Smooth muscle cell (in vitro differentiated cells): ENCODE results near the gene AEBP2. TPM values are rescaled to one million over a fixed set of nuclear protein-coding genes. Genes with fewer than 3 reads are reported as not detected.

Source experiments
- DNase-seq: peaks from one replicate; lab custom pipeline; 2025; ENCODE audit not compliant: unreplicated experiment; lab: John Stamatoyannopoulos, UW
- H2AFZ ChIP-seq: fragments of 200-600 bp; sonication (generic); 2 replicates; pipeline ENCODE4 v1.6.0; 2016; ENCODE audit warnings: antibody characterized with exemption, low read depth, mild to moderate bottlenecking
- H3F3A ChIP-seq: fragments of 200-600 bp; sonication (generic); 2 replicates; pipeline ENCODE4 v1.6.0; 2017; ENCODE audit warnings: antibody characterized with exemption, low read depth
- H3K27ac ChIP-seq: fragments of 200-600 bp; sonication (generic); 2 replicates; pipeline ENCODE4 v1.5.1; 2016; ENCODE audit warnings: low read depth, mild to moderate bottlenecking
- H3K27me3 ChIP-seq: fragments of 200-600 bp; sonication (generic); 2 replicates; pipeline ENCODE4 v1.6.1; 2016; ENCODE audit warnings: low read depth, mild to moderate bottlenecking
- H3K36me3 ChIP-seq: fragments of 200-600 bp; sonication (generic); 2 replicates; pipeline ENCODE4 v1.5.1; 2016; ENCODE audit warnings: low read depth
- H3K4me1 ChIP-seq: fragments of 200-600 bp; sonication (generic); 2 replicates; pipeline ENCODE4 v1.5.1; 2016; ENCODE audit warnings: low read depth
- H3K4me2 ChIP-seq: fragments of 200-600 bp; sonication (generic); 2 replicates; pipeline ENCODE4 v1.6.0; 2016; ENCODE audit warnings: mild to moderate bottlenecking
- H3K4me3 ChIP-seq: fragments of 200-600 bp; sonication (generic); 2 replicates; pipeline ENCODE4 v1.5.1; 2016; ENCODE audit warnings: mild to moderate bottlenecking
- H3K79me2 ChIP-seq: fragments of 200-600 bp; sonication (generic); 2 replicates; pipeline ENCODE4 v1.6.0; 2016; ENCODE audit warnings: low read depth, mild to moderate bottlenecking
- H3K9ac ChIP-seq: fragments of 200-600 bp; sonication (generic); 2 replicates; pipeline ENCODE4 v1.6.0; 2016; ENCODE audit warnings: low read depth
- H3K9me3 ChIP-seq: fragments of 200-600 bp; sonication (generic); replicated peaks from 2 replicates; pipeline ENCODE4 v1.5.1; 2016; ENCODE audit warnings: low read depth
- H4K20me1 ChIP-seq: fragments of 200-600 bp; sonication (generic); 2 replicates; pipeline ENCODE4 v1.6.0; 2016; ENCODE audit warnings: low read depth
- WGBS: methylation state at CpG from one replicate; pipeline ENCODE4 v1.1.7; 2016; ENCODE audit warnings: low lambda C conversion rate; 5-methylcytosine and 5-hydroxymethylcytosine counted together
- polyA plus RNA-seq: library from polyadenylated mRNA; unstranded; fragments of >200 nt; fragmentation: Nextera tagmentation; extraction: Ambion mirVana; gene quantifications from 2 replicates; pipeline ENCODE4 v1.2.1, GENCODE V29; 2016
- total RNA-seq: library from RNA; depleted of rRNA; stranded (reverse); fragments of >200 nt; gene quantifications from 2 replicates; pipeline ENCODE4 v1.2.3, GENCODE V29; 2014
- TF ChIP-seq, protein P1 (sequence below): fragments of 200-600 bp; sonication (generic); IDR thresholded peaks from 2 replicates; pipeline ENCODE4 v1.5.1; 2017; ENCODE audit warnings: borderline replicate concordance, mild to moderate bottlenecking, antibody characterized with exemption; ENCODE audit not compliant: insufficient read depth, poor library complexity, severe bottlenecking

The AEBP2 gene
- total and polyA plus RNA-seq, 2 experiments from 2014 or later = 7.6 to 24.5 TPM

DNA sequence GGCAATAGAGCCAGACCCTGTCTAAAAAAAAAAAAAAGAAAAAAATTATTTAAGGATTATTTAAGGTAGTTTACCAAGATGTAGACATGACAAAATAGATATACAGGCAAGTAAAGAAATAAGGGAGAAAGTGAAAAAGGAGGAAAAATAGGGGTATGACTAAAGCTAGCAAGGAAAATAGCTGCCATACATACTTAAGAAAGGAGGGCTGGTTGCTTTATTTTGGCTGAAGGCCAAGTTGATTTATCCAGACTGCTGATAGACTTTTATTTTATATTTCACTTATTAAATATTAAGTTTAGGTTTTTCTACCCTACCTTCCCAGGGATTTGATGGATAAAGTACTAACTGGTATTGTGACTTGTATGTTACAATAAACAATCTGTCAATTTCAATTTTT is 8.3 kb upstream of the AEBP2 start:
- H3K36me3 ChIP-seq = no peaks in the 10 kb centered on the region
- H3K27me3 ChIP-seq = no peaks in the 10 kb centered on the region
- H3K4me2 ChIP-seq = no peak overlapping the region
- H3K27ac ChIP-seq = peak overlapping the region; percentile 99
- no peaks in the 10 kb centered on the region for H3K79me2 ChIP-seq
- no peak for DNase-seq
- H4K20me1 ChIP-seq = no peaks in the 10 kb centered on the region
- H2AFZ ChIP-seq = no peak overlapping the region
- peak overlapping the region; percentile 97 for H3K9ac ChIP-seq
- no peaks in the 10 kb centered on the region for H3F3A ChIP-seq
- TF ChIP-seq, protein P1, sequence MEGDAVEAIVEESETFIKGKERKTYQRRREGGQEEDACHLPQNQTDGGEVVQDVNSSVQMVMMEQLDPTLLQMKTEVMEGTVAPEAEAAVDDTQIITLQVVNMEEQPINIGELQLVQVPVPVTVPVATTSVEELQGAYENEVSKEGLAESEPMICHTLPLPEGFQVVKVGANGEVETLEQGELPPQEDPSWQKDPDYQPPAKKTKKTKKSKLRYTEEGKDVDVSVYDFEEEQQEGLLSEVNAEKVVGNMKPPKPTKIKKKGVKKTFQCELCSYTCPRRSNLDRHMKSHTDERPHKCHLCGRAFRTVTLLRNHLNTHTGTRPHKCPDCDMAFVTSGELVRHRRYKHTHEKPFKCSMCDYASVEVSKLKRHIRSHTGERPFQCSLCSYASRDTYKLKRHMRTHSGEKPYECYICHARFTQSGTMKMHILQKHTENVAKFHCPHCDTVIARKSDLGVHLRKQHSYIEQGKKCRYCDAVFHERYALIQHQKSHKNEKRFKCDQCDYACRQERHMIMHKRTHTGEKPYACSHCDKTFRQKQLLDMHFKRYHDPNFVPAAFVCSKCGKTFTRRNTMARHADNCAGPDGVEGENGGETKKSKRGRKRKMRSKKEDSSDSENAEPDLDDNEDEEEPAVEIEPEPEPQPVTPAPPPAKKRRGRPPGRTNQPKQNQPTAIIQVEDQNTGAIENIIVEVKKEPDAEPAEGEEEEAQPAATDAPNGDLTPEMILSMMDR = no peak
- H3K9me3 ChIP-seq = no peaks in the 10 kb centered on the region
- H3K4me3 ChIP-seq = no peak overlapping the region
- peaks cover 10% of the 10 kb centered on the region for H3K4me1 ChIP-seq

DNA sequence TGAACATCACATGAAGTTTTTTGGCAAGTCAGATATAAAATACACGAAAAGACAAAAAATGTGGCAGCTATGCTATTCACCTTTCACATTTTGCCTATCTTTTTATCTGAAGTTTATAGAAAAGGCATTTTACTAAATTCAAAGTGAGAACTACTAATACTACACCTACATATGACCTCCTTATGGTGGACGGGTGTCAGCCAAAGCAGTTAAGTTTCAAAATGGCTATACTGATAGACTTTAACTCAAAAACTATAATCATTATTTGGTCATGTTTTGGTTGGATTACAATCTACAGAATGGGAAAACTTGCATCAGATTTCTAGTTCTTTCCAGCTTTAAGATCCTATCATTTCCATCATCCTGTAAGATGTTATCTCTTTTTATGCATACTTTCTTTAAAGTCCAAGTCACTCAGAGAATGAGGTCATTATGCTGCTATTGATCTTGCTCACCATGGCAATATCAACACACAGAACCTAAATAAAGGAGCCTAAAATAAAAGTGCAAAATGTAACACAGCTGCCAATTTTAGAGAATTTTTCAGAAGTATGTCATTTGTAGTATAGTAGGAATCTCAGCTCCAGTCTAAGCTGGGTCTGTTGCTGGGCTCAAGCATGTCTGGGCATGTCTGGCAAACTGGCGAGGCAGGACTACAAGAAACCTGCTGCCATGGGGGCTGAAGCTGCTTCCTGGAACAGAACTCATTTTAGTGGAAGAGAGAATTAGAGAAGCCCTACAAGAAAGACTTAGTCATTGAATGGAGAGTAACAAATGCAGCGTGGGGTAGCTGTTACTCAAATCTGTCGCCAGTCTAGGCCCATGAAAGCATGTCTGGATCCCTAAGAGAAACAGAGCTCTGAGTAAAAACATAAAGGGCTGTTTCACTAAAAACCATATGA is 7.6 kb upstream of the AEBP2 start:
- no peak for DNase-seq
- WGBS = 50% methylated on average over 5 of the region's 5 CpGs
- H3K9ac ChIP-seq = peak overlapping the region; percentile 97

DNA sequence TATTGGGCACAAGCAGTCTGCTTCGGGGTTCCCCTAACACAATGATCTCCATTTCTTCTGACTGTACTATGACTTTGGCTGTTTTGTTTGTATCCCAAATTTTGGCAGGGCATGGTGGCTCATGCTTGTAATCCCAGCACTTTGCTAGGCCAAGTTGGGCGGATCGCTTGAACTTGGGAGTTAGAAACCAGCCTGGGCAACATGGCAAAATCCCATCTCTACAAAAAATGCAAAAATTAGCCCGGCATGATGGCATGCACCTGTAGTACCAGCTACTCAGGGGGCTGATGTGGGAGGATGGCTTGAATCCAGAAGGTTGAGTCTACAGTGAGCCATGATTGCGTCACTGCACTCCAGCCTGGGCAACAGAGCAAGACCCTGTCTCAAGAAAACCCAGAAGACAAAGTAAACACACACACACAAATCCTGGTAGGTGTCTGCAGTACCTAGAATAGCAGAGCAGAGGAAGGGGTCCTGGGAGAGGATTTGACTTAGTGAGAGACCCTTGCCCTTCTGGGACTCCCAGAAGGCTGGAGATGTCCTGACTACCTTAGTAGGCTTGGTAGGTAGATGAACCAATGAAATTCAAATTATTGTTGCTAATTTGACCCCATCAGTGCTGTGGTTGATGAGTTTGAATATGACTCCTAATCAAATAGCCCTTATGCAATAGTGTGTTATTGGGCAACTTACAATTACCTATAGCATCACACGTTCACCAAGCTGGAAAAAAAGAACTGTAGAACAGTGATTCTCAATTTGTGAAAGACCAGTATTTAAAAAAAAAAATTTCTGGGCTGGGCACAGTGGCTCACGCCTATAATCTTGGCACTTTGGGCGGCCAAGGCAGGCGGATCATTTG is 6.8 kb upstream of the AEBP2 start:
- Histone ChIP-seq H3F3A (no peaks in the 10 kb centered on the region), H3K4me3 (no peak overlapping the region), H3K9me3 (no peaks in the 10 kb centered on the region), H4K20me1 (no peaks in the 10 kb centered on the region), H3K4me2 (peak overlapping the region; percentile 17), H2AFZ (peak overlapping the region; percentile 78), H3K79me2 (no peaks in the 10 kb centered on the region), H3K27me3 (no peaks in the 10 kb centered on the region), H3K27ac (peak overlapping the region; percentile 99), H3K4me1 (peaks cover 10% of the 10 kb centered on the region), H3K36me3 (no peaks in the 10 kb centered on the region), H3K9ac (peak overlapping the region; percentile 97)
- TF ChIP-seq, protein P1 = no peak
- no peak for DNase-seq
- 95% methylated on average over 9 of the region's 9 CpGs for WGBS

More for the DNA sequence above, 7.6 kb upstream of the AEBP2 start:
- Histone ChIP-seq H3K27me3 (no peaks in the 10 kb centered on the region), H3K9me3 (no peaks in the 10 kb centered on the region), H3K4me2 (peak overlapping the region; percentile 17), H2AFZ (peak overlapping the region; percentile 78), H3F3A (no peaks in the 10 kb centered on the region), H4K20me1 (no peaks in the 10 kb centered on the region), H3K4me1 (peaks cover 10% of the 10 kb centered on the region), H3K4me3 (no peak overlapping the region), H3K27ac (peak overlapping the region; percentile 99), H3K36me3 (no peaks in the 10 kb centered on the region), H3K79me2 (no peaks in the 10 kb centered on the region)
- TF ChIP-seq, protein P1 = no peak
